ENCODE measurements around the gene DPH5. TPM values are rescaled to one million over a fixed set of nuclear protein-coding genes. Genes with fewer than 3 reads are reported as not detected.

The DPH5 gene
- total and polyA plus RNA-seq, 2 donors (not counting 1 experiment from before 2014, with no cell fraction given), result 33.0 to 42.5 TPM

GRCh38 chr1:101050869-101051268 is 25.3 kb upstream of the DPH5 start:
- Histone ChIP-seq H2AFZ (ENCODE audit: insufficient read depth, low read depth, low read length, poor library complexity, severe bottlenecking) (no peak overlapping the region), H3K4me1 (ENCODE audit: control insufficient read depth in 2 of 2, insufficient read depth in 2 of 2, low read length in 2 of 2) (peaks cover 37 to 41% of the 10 kb centered on the region in 2 donors), H3K4me3 (ENCODE audit: control extremely low read depth in 1 of 5, extremely low read depth in 1 of 5, insufficient read depth in 1 of 5, low read depth in 2 of 5, low read length in 4 of 5) (no peak overlapping the region), H4K20me1 (ENCODE audit: control insufficient read depth, insufficient read depth, low read length, poor library complexity, severe bottlenecking) (no peaks in the 10 kb centered on the region), H3K79me2 (ENCODE audit: control insufficient read depth, insufficient read depth, low read length) (no peaks in the 10 kb centered on the region), H3K4me2 (replicated peaks; ENCODE audit: low read depth, low read length, poor library complexity, severe bottlenecking) (peak overlapping the region; percentile 64), H3K9ac (ENCODE audit: low read length) (no peak overlapping the region), H3K36me3 (replicated peaks in 1 of 2; ENCODE audit: control extremely low read depth in 1 of 2, control insufficient read depth in 1 of 2, extremely low read depth in 1 of 2, insufficient read depth in 2 of 2, low read length in 1 of 2) (peaks cover 0 to 9% of the 10 kb centered on the region in 2 experiments), H3K27ac (ENCODE audit: low read length in 2 of 2) (peak overlapping the region in 1 of 2 donors; percentile 74), H3K9me3 (ENCODE audit: control extremely low read depth in 1 of 3, control insufficient read depth in 2 of 3, insufficient read depth in 1 of 3, low read length in 2 of 3) (no peaks in the 10 kb centered on the region), H3K27me3 (replicated peaks in 1 of 4; ENCODE audit: control extremely low read depth in 1 of 4, control insufficient read depth in 3 of 4, insufficient read depth in 4 of 4, low read length in 3 of 4) (no peaks in the 10 kb centered on the region)
- POLR2A ChIA-PET, result no interaction called here
- Mint-ChIP-seq H3K9me3 (ENCODE audit: insufficient read depth) (no peaks in the 10 kb centered on the region), H3K27ac (no peak overlapping the region), H3K27me3 (no peaks in the 10 kb centered on the region), H3K4me1 (peaks cover 54% of the 10 kb centered on the region), H3K4me3 (no peak overlapping the region)
- ATAC-seq (ENCODE audit: low read depth) (no peak), DNase-seq (no peak)
- TF ChIP-seq CTCF (IDR thresholded peaks at IDR 0.05) (no peak), EZH2 (IDR thresholded peaks at IDR 0.05; ENCODE audit: borderline replicate concordance, insufficient read depth, low read depth, low read length, poor library complexity, severe bottlenecking) (no peak)
- intact Hi-C loops (cut with micrococcal nuclease), result loop anchor here (1.0 to 2.0 kb wide), 3 partner anchors 26 to 77 kb away; partner anchors contain the start of gene DPH5
- CTCF ChIA-PET, result interaction anchor here (1.2 to 1.7 kb wide), 2 partner anchors 238 kb away, joined by 3 to 7 read pairs; no protein-coding TSS in a partner anchor
- WGBS (ENCODE audit: insufficient coverage), result no CpG with 5 or more reads among the region's 2 CpGs

GRCh38 chr1:101044749-101045148 is 19.2 kb upstream of the DPH5 start:
- Mint-ChIP-seq H3K27ac (peak overlapping the region; percentile 54), H3K27me3 (no peaks in the 10 kb centered on the region), H3K4me3 (no peak overlapping the region), H3K9me3 (ENCODE audit: insufficient read depth) (peaks cover 6% of the 10 kb centered on the region), H3K4me1 (peaks cover 30% of the 10 kb centered on the region)
- DNase-seq (no peak), ATAC-seq (ENCODE audit: low read depth) (no peak)
- intact Hi-C loops (cut with micrococcal nuclease), result no loop called here
- peaks cover 2 to 17% (median 14%) of the 10 kb centered on the region in 3 donors for H3K9me3 ChIP-seq (ENCODE audit: control extremely low read depth in 1 of 3, control insufficient read depth in 2 of 3, insufficient read depth in 1 of 3, low read length in 2 of 3)
- peaks cover 3 to 26% of the 10 kb centered on the region in 2 experiments for H3K36me3 ChIP-seq (replicated peaks in 1 of 2; ENCODE audit: control extremely low read depth in 1 of 2, control insufficient read depth in 1 of 2, extremely low read depth in 1 of 2, insufficient read depth in 2 of 2, low read length in 1 of 2)
- H3K27ac ChIP-seq (ENCODE audit: low read length in 2 of 2), result peak overlapping the region in 1 of 2 donors; percentile 38
- no peak overlapping the region for H3K4me2 ChIP-seq (replicated peaks; ENCODE audit: low read depth, low read length, poor library complexity, severe bottlenecking)
- no peak overlapping the region for H3K9ac ChIP-seq (ENCODE audit: low read length)
- no peak overlapping the region for H3K4me3 ChIP-seq (ENCODE audit: control extremely low read depth in 1 of 5, extremely low read depth in 1 of 5, insufficient read depth in 1 of 5, low read depth in 2 of 5, low read length in 4 of 5)
- no peak overlapping the region for H2AFZ ChIP-seq (ENCODE audit: insufficient read depth, low read depth, low read length, poor library complexity, severe bottlenecking)
- TF ChIP-seq CTCF (IDR thresholded peaks at IDR 0.05) (no peak), EZH2 (IDR thresholded peaks at IDR 0.05; ENCODE audit: borderline replicate concordance, insufficient read depth, low read depth, low read length, poor library complexity, severe bottlenecking) (no peak)
- H4K20me1 ChIP-seq (ENCODE audit: control insufficient read depth, insufficient read depth, low read length, poor library complexity, severe bottlenecking), result no peaks in the 10 kb centered on the region
- H3K4me1 ChIP-seq (ENCODE audit: control insufficient read depth in 2 of 2, insufficient read depth in 2 of 2, low read length in 2 of 2), result peaks cover 13 to 14% of the 10 kb centered on the region in 2 donors
- CTCF ChIA-PET, result interaction anchor here (1.1 to 1.6 kb wide), 3 partner anchors 194 to 246 kb away, joined by 3 to 4 read pairs (median 4); no protein-coding TSS in a partner anchor
- peaks cover 27% of the 10 kb centered on the region for H3K79me2 ChIP-seq (ENCODE audit: control insufficient read depth, insufficient read depth, low read length)
- POLR2A ChIA-PET, result interaction anchor here (0.6 kb wide), 1 partner anchor 192 kb away, joined by 7 read pairs; the partner anchor contains the start of gene S1PR1
- H3K27me3 ChIP-seq (replicated peaks in 1 of 4; ENCODE audit: control extremely low read depth in 1 of 4, control insufficient read depth in 3 of 4, insufficient read depth in 4 of 4, low read length in 3 of 4), result no peaks in the 10 kb centered on the region
